ENCODE data around the gene ADARB1. TPM values are rescaled to one million over a fixed set of nuclear protein-coding genes. Genes with fewer than 3 reads are reported as not detected.

ADARB1 gene
- polyA plus RNA-seq, 1 experiment, result 25.3 TPM

DNA sequence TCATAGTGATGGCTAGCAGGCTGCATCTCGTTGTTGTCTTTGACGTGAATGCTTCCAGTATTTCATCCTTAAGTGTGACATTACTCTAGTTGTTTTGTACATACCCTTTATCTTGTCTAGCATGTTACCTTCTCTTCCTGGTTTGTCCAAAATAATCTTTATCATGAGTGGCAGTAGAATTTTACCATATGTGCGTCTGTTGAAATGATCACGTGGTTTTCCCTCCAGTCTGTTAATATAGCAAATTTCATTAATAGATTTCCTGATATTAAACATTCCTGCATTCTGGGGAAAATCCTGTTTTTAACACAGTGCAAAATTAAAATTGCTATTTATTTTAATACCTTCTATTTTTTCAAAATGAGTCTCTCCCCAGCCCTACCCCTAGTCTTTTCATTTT lies 15.6 kb downstream of the ADARB1 start:
- ChIA-PET POLR2A (no interaction called here), CTCF (interaction anchor here (1.5 to 2.6 kb wide), 2 partner anchors 8 to 47 kb away, joined by 4 to 8 read pairs; no protein-coding TSS in a partner anchor)
- no peak overlapping the region for H3K27ac ChIP-seq (ENCODE audit: low read depth, low read length)
- no peaks in the 10 kb centered on the region for H3K27me3 ChIP-seq (ENCODE audit: control insufficient read depth, insufficient read depth, low read length)
- no peak overlapping the region for H3K4me3 ChIP-seq (ENCODE audit: low read depth, low read length)
- TF ChIP-seq, protein P1, sequence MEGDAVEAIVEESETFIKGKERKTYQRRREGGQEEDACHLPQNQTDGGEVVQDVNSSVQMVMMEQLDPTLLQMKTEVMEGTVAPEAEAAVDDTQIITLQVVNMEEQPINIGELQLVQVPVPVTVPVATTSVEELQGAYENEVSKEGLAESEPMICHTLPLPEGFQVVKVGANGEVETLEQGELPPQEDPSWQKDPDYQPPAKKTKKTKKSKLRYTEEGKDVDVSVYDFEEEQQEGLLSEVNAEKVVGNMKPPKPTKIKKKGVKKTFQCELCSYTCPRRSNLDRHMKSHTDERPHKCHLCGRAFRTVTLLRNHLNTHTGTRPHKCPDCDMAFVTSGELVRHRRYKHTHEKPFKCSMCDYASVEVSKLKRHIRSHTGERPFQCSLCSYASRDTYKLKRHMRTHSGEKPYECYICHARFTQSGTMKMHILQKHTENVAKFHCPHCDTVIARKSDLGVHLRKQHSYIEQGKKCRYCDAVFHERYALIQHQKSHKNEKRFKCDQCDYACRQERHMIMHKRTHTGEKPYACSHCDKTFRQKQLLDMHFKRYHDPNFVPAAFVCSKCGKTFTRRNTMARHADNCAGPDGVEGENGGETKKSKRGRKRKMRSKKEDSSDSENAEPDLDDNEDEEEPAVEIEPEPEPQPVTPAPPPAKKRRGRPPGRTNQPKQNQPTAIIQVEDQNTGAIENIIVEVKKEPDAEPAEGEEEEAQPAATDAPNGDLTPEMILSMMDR (IDR thresholded peaks at IDR 0.05; ENCODE audit: low read depth, low read length), result no peak
- DNase-seq (ENCODE audit: low read depth, low spot score), result no peak
- H3K9me3 ChIP-seq (ENCODE audit: control insufficient read depth, insufficient read depth, low read length), result no peaks in the 10 kb centered on the region

DNA sequence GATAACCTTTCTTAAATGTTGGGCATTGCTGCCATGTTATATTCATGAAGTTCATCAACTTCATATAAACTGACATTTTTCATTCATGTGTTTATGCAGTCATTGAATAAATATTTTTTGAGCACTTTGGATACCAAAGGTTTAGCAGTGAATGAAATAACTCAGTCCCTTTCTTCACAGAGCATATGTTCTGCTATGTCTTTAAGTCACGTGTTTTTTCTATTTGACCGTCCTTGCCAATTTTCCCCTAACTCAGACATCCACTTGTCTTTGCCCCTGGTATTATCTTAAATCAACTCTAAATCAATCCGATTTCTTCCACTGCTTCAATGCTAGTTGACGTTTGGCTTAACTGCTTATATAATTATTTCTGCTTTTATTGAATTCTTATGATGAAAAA lies 16.6 kb downstream of the ADARB1 start:
- Histone ChIP-seq H3K4me3 (ENCODE audit: low read depth, low read length) (no peak overlapping the region), H3K27ac (ENCODE audit: low read depth, low read length) (no peak overlapping the region), H3K9me3 (ENCODE audit: control insufficient read depth, insufficient read depth, low read length) (no peaks in the 10 kb centered on the region), H3K27me3 (ENCODE audit: control insufficient read depth, insufficient read depth, low read length) (no peaks in the 10 kb centered on the region)
- ChIA-PET CTCF (interaction anchor here (1.7 to 2.6 kb wide), 3 partner anchors 46 to 141 kb away, joined by 5 to 8 read pairs (median 6); no protein-coding TSS in a partner anchor), POLR2A (no interaction called here)
- TF ChIP-seq, protein P1 (IDR thresholded peaks at IDR 0.05; ENCODE audit: low read depth, low read length), result no peak
- DNase-seq (ENCODE audit: low read depth, low spot score), result no peak

DNA sequence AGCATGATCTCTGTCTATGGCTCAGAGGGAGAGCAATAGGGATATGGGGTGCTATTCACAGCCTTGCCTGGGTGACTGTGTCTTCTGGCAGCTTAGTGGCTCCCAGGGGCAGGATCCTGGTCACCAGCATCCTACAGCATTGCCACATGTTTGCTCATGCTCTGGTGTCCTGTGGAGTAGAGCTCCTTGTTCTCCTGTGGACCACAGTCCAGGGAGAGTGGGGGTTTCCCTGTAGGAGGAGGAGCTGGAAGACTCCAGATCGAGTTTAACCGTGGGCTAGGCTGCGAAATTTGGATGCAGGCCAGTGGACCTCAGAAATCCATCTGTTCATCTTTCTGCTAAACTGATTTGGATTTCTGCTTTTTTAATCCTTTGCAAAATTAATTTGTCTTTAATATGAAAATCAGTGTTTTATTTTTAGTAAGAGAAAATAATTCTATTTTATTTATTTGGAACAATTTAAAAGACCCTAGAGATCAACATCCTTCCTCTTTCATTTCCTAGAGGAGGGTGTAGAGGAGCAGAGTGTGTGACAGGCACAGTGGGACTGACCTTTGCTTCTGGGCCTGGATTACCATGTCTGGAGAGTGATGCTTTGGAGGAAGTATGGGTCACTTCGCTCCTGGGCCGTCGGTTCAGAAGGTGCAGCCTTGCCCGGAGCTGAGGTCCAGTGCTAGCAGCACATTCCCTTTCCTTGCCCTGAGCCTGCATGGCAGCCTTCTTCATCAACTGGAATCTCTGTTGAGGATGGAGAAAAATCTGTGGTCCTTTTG lies 17.4 kb downstream of the ADARB1 start:
- ChIA-PET POLR2A (no interaction called here), CTCF (interaction anchor here (1.7 to 2.6 kb wide), 3 partner anchors 45 to 142 kb away, joined by 5 to 8 read pairs (median 6); no protein-coding TSS in a partner anchor)
- TF ChIP-seq, protein P1 (IDR thresholded peaks at IDR 0.05; ENCODE audit: low read depth, low read length), result no peak
- no peak overlapping the region for H3K27ac ChIP-seq (ENCODE audit: low read depth, low read length)
- no peaks in the 10 kb centered on the region for H3K27me3 ChIP-seq (ENCODE audit: control insufficient read depth, insufficient read depth, low read length)
- no peak for DNase-seq (ENCODE audit: low read depth, low spot score)
- no peak overlapping the region for H3K4me3 ChIP-seq (ENCODE audit: low read depth, low read length)
- no peaks in the 10 kb centered on the region for H3K9me3 ChIP-seq (ENCODE audit: control insufficient read depth, insufficient read depth, low read length)

DNA sequence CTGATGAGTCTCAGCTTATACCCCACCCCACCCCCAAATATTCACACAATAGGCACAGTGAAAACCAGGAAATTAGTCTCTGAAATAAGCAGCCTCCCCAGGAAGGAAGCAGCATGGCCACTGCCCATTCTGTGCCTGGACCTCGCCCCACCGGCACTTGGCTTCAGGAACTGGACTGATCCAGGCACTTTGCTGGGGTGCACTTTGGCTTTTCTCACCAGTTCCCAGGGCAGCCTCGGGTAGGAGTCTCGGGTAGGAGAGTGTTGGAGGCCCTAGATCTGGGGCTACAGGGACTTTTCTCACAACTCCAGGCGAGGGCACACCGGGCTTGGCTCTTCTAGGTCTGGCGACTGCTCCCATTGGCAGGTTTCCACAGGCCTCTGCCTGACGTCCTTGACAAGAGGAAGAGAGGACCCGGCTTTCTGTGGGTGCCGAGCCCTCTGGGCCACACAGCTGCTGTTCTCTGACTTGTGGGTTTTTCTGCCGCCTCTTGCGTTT lies 18.7 kb downstream of the ADARB1 start:
- ChIA-PET POLR2A (no interaction called here), CTCF (interaction anchor here (2.5 kb wide), 1 partner anchor 45 kb away, joined by 6 read pairs; no protein-coding TSS in a partner anchor)
- no peak overlapping the region for H3K4me3 ChIP-seq (ENCODE audit: low read depth, low read length)
- TF ChIP-seq, protein P1 (IDR thresholded peaks at IDR 0.05; ENCODE audit: low read depth, low read length), result no peak
- H3K27me3 ChIP-seq (ENCODE audit: control insufficient read depth, insufficient read depth, low read length), result no peaks in the 10 kb centered on the region
- no peak for DNase-seq (ENCODE audit: low read depth, low spot score)
- no peaks in the 10 kb centered on the region for H3K9me3 ChIP-seq (ENCODE audit: control insufficient read depth, insufficient read depth, low read length)
- H3K27ac ChIP-seq (ENCODE audit: low read depth, low read length), result no peak overlapping the region

DNA sequence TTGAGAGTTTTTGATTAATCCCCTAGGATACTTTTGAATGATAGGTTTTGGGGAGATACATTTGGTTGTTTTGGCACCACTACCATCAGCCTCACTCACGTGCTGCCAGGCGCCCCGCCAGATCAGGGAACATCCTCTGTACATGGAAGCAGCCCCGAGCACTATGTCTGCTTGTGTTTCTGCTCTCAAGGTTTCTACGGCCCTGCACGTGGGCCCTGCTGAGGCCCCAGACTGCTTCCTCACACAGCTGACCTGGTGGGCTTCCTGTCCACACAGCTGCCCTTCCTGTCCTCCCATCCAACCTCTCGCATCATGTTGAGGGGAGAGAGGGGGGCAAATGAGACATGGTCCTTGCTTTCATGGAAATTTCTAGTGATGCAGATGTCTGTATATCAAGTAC lies 20.0 kb downstream of the ADARB1 start:
- CTCF ChIA-PET, result interaction anchor here (1.1 kb wide), 1 partner anchor 42 kb away, joined by 3 read pairs; no protein-coding TSS in a partner anchor
- TF ChIP-seq, protein P1 (IDR thresholded peaks at IDR 0.05; ENCODE audit: low read depth, low read length), result no peak
- DNase-seq (ENCODE audit: low read depth, low spot score), result no peak
- no peaks in the 10 kb centered on the region for H3K9me3 ChIP-seq (ENCODE audit: control insufficient read depth, insufficient read depth, low read length)
- POLR2A ChIA-PET, result no interaction called here
- no peaks in the 10 kb centered on the region for H3K27me3 ChIP-seq (ENCODE audit: control insufficient read depth, insufficient read depth, low read length)
- H3K4me3 ChIP-seq (ENCODE audit: low read depth, low read length), result no peak overlapping the region
- no peak overlapping the region for H3K27ac ChIP-seq (ENCODE audit: low read depth, low read length)

All from AG04450 (cell line).